ENCODE measurements around the gene TBC1D2.

DNA sequence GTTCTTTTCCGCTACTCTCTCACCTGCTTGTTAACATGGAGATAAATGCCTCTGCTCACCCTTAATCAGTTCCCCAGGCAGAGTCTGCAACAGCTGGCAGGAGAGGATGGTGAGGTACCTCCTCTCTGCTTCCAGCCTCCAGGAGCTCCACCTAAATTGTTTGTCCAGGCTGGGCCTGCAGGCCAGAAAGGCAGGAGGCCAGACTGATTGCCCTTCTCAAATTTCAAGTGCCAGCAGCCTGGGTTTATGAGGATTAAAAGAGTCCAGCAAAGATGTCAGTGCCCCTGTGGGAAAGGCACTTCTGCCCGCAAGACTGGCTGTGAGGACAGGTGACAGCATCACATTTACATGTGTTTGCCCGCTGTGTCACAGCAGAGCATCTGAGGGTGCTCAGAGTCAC lies 82.8 kb downstream of the TBC1D2 start:
- TF ChIP-seq, protein P1, sequence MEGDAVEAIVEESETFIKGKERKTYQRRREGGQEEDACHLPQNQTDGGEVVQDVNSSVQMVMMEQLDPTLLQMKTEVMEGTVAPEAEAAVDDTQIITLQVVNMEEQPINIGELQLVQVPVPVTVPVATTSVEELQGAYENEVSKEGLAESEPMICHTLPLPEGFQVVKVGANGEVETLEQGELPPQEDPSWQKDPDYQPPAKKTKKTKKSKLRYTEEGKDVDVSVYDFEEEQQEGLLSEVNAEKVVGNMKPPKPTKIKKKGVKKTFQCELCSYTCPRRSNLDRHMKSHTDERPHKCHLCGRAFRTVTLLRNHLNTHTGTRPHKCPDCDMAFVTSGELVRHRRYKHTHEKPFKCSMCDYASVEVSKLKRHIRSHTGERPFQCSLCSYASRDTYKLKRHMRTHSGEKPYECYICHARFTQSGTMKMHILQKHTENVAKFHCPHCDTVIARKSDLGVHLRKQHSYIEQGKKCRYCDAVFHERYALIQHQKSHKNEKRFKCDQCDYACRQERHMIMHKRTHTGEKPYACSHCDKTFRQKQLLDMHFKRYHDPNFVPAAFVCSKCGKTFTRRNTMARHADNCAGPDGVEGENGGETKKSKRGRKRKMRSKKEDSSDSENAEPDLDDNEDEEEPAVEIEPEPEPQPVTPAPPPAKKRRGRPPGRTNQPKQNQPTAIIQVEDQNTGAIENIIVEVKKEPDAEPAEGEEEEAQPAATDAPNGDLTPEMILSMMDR (IDR thresholded peaks at IDR 0.05; ENCODE audit: low read depth, low read length): no peak
- TF ChIP-seq POLR2A (IDR thresholded peaks at IDR 0.05; ENCODE audit: extremely low read depth, insufficient read length): no peak

Data from NB4 (cell line).